ENCODE measurements around the gene SH3RF2.

GRCh38 chr5:146006470-146007190, 70.3 kb downstream of the SH3RF2 start:
- no peak for TF ChIP-seq CTCF (IDR thresholded peaks at IDR 0.05; ENCODE audit: extremely low read depth in 1 of 2, insufficient read depth in 1 of 2, low read depth in 1 of 2, low read length in 2 of 2)
- TF ChIP-seq FOS (IDR thresholded peaks at IDR 0.05; ENCODE audit: borderline replicate concordance, insufficient read depth, low read length), result no peak
- TF ChIP-seq POLR2AphosphoS5 (IDR thresholded peaks at IDR 0.05; ENCODE audit: insufficient read depth, low read depth, low read length), result no peak
- TF ChIP-seq JUN (IDR thresholded peaks at IDR 0.05; ENCODE audit: borderline replicate concordance, insufficient read depth, insufficient read length, low read depth), result no peak
- TF ChIP-seq EZH2 (IDR thresholded peaks at IDR 0.05; ENCODE audit: borderline replicate concordance, low read depth, low read length, severe bottlenecking), result no peak
- no peak for TF ChIP-seq MAX (IDR thresholded peaks at IDR 0.05; ENCODE audit: insufficient read depth, insufficient read length)
- TF ChIP-seq POLR2A (IDR thresholded peaks at IDR 0.05; ENCODE audit: low read depth, low read length), result no peak
- TF ChIP-seq MYC (IDR thresholded peaks at IDR 0.05; ENCODE audit: low read depth, low read length), result no peak
- no peak for TF ChIP-seq GATA2 (IDR thresholded peaks at IDR 0.05; ENCODE audit: insufficient read depth, insufficient read length, low read depth, low read length)
